Hypothalamus (tissue), 51 donors: Measurements from ENCODE around the gene CDKN2A.
A peak's percentile ranks its signal among the peaks of the same experiment; 100 is the strongest.

ENCODE experiments used
- DNase-seq, 51 donors: peaks; one replicate each; lab custom pipeline; 2025; lab: John Stamatoyannopoulos, UW

CDKN2A gene

GRCh38 chr9:22008384-22008716 is 14.2 kb upstream of the CDKN2A start:
- no peak for DNase-seq

GRCh38 chr9:22005702-22006606 is 11.8 kb upstream of the CDKN2A start:
- no peak for DNase-seq

DNA sequence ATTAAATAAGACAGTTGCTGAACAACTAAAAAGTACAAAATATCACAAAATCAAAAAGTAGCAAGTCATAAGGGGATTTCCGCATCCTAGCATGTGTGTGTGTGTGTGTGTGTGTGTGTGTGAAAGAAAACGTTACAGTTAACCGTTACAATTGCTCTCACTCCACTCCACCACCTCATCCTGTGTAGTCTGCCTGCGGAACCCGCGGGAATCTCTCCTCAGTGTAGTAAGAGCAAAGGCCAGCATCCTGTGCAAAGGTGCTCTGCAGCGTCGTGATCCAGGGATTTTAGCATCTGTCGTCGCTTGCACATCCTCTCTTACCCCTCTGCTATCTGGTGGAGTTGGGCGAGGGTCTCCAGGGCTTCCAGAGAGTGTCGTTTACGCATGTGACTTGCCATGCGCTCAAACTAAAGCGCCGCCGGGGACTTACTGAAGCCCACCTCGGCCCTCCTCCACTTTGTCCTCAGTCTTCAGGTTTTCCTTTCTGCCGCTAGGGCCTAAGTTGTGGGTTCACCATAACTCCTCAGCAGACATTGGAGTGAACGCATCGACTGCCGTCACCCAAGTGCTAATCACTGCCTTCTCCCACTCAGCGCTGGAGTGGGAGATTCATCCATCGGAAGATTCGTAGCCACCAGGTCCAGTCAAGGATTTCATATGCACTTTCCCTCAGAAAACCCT is 11.0 kb upstream of the CDKN2A start:
- no peak for DNase-seq

- no peak for DNase-seq
Measured at GRCh38 chr9:22002038-22002437, 7.8 kb upstream of the CDKN2A start.

GRCh38 chr9:21998026-21998425 is 3.8 kb upstream of the CDKN2A start:
- no peak for DNase-seq

DNA sequence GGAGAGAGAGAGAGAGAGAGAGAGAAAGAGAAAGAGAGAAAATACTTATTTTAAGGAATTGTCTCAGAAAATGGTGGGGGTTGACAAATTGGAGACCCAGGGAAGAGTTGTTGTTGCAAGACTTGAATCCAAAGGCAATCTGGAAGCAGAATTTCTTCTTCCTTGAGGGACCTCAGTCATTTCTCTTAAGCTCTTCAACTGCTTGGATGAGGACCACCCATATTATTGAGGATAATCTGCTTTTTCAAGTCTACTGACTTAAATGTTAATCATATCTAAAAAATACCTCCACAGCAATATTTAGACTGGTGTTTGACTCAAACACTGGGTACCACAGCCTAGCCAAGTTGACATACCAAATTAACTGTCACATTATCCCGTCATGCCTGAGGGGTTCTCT is 3.3 kb upstream of the CDKN2A start:
- no peak for DNase-seq

GRCh38 chr9:21996858-21997257 is 2.7 kb upstream of the CDKN2A start:
- DNase-seq, result no peak

- DNase-seq, result no peak
Measured at GRCh38 chr9:21996438-21996837, 2.2 kb upstream of the CDKN2A start.

- DNase-seq, result peak in 7 of 51 donors; percentile 15 to 45 (median 32)
Measured at GRCh38 chr9:21995666-21996398, 1.6 kb upstream of the CDKN2A start.

GRCh38 chr9:21995006-21995665 is 944 bp upstream of the CDKN2A start:
- DNase-seq, result peak in 25 of 51 donors; percentile 12 to 67 (median 31)

DNA sequence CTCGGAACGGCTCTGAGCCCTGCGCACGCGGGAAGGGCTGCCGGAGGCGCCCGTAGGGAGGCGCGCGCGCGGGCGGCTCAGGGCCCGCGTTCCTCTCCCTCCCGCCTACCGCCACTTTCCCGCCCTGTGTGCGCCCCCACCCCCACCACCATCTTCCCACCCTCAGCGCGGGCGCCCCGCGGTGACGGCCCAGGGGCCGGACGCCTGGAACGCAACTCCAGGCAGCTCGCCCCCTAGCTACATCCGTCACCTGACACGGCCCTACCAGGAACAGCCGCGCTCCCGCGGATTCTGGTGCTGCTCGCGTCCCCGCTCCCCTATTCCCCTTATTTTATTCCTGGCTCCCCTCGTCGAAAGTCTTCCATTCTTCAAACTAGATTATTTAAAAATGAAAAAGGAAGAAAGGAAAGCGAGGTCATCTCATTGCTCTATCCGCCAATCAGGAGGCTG is 389 bp upstream of the CDKN2A start, which contains the start of gene CDKN2B-AS1:
TSS of gene CDKN2B-AS1 (plus strand) at position 236 of the 450 bp plus-strand sequence.
- DNase-seq, result peak in 17 of 51 donors; percentile 1 to 54 (median 22)

- DNase-seq, result no peak
Measured at GRCh38 chr9:21993007-21993406, 1.2 kb downstream of the CDKN2A start.

GRCh38 chr9:21991072-21991959 is 2.9 kb downstream of the CDKN2A start:
- DNase-seq, result no peak

- DNase-seq, result no peak
Measured at GRCh38 chr9:21989440-21990189, 4.6 kb downstream of the CDKN2A start.

DNA sequence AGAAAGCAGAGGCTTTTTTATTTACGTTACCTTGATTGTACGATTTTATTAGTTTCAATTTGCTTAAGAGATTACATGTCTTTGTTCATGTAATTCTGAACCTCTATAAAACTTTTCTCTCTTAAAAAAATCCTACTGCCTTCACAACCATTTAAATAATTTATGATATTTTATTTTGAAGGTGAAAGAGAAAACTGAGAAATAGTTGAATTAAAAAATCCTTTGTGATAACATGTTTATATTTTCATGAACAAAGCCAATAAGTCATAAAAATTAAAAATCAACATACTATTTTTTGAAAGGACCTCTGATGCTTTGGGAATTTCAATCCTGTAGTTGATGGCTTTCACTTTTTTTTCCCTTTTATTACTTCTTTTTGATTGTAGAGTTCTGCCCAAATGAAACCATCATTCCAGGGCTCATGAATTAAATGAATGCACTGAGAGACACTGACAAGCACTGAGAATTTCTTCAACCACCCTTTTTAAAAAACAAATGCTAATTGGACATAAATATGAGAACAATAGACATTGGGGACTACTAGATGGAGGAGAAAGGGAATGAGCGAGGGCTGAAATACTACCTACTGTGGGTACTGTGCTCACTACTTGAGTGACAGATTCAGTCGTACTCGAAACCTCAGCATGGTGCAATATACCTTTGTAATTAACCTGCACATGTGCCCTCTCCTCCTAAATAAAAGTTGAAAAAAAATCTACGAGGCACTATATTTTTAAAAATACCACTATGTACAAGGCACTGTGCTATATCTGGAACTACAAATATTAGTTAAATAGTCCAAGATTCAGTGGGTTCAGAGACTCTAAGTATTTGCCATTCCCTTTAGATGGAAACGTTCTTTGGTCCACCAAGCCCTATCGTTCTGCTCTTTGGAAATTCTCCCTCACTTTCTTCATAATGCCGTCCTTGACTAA is 5.9 kb downstream of the CDKN2A start:
- DNase-seq, result no peak

GRCh38 chr9:21985964-21986667 is 8.1 kb downstream of the CDKN2A start:
- DNase-seq, result no peak

- DNase-seq, result no peak
Measured at GRCh38 chr9:21984101-21984500, 10.1 kb downstream of the CDKN2A start.
